Peyer's patch (tissue), 4 donors: ENCODE results near the gene SEMA3F.

Experiments used
- POLR2A ChIP-seq, 2 donors: fragments of 450-650 bp; IDR thresholded peaks; one replicate each; pipeline ENCODE4 v1.5.1; 2017; ENCODE audit warnings: antibody characterized with exemption in 2 of 2, mild to moderate bottlenecking in 2 of 2, moderate library complexity in 2 of 2
- TF ChIP-seq, protein P1 (sequence below), 6 experiments: fragments of 450-650 bp in 4 of 6; fragments of 200-600 bp in 2 of 6; sonication (generic) in 1 of 6; IDR thresholded peaks; one replicate each; pipeline ENCODE4 v1.5.1; 2017 to 2019; ENCODE audit warnings: antibody characterized with exemption in 6 of 6, mild to moderate bottlenecking in 3 of 6, moderate library complexity in 1 of 6

- TF ChIP-seq POLR2A (IDR thresholded peaks at IDR 0.05): no peak
- TF ChIP-seq, protein P1, sequence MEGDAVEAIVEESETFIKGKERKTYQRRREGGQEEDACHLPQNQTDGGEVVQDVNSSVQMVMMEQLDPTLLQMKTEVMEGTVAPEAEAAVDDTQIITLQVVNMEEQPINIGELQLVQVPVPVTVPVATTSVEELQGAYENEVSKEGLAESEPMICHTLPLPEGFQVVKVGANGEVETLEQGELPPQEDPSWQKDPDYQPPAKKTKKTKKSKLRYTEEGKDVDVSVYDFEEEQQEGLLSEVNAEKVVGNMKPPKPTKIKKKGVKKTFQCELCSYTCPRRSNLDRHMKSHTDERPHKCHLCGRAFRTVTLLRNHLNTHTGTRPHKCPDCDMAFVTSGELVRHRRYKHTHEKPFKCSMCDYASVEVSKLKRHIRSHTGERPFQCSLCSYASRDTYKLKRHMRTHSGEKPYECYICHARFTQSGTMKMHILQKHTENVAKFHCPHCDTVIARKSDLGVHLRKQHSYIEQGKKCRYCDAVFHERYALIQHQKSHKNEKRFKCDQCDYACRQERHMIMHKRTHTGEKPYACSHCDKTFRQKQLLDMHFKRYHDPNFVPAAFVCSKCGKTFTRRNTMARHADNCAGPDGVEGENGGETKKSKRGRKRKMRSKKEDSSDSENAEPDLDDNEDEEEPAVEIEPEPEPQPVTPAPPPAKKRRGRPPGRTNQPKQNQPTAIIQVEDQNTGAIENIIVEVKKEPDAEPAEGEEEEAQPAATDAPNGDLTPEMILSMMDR (IDR thresholded peaks at IDR 0.05): no peak
These were observed 29.3 kb downstream of the SEMA3F start for GRCh38 chr3:50184242-50184978.
